Progenitor cell of endocrine pancreas (in vitro differentiated cells): ENCODE data around the gene TP63. TPM values are rescaled to one million over a fixed set of nuclear protein-coding genes. Genes with fewer than 3 reads are reported as not detected.

ENCODE experiments used
- DNase-seq: peaks from one replicate; pipeline ENCODE4 v3.0.0; 2021; ENCODE audit warnings: low spot score; ENCODE audit not compliant: unreplicated experiment
- H3K27ac Mint-ChIP-seq: 2 replicates; pipeline ENCODE4 v1.8.0; 2021; ENCODE audit warnings: mild to moderate bottlenecking, moderate library complexity, mixed read lengths
- H3K27me3 Mint-ChIP-seq: 2 replicates; pipeline ENCODE4 v1.8.0; 2021; ENCODE audit warnings: mixed read lengths
- H3K36me3 Mint-ChIP-seq: 2 replicates; pipeline ENCODE4 v1.8.0; 2022; ENCODE audit warnings: mixed read lengths; ENCODE audit not compliant: insufficient read depth
- H3K4me1 Mint-ChIP-seq: 2 replicates; pipeline ENCODE4 v1.8.0; 2021; ENCODE audit warnings: low read depth, mixed read lengths
- H3K4me3 Mint-ChIP-seq: 2 replicates; pipeline ENCODE4 v1.8.0; 2021; ENCODE audit warnings: low read depth, mild to moderate bottlenecking, moderate library complexity, mixed read lengths
- H3K9me3 Mint-ChIP-seq: 2 replicates; pipeline ENCODE4 v1.8.0; 2021; ENCODE audit warnings: low read depth, mixed read lengths
- CTCF ChIP-seq: fragments of 200-600 bp; sonication (generic); IDR thresholded peaks from one replicate; pipeline ENCODE4 v1.5.0; 2021; ENCODE audit warnings: antibody characterized with exemption, mild to moderate bottlenecking; ENCODE audit not compliant: unreplicated experiment
- total RNA-seq: library from RNA; stranded (reverse); gene quantifications from 2 replicates; pipeline ENCODE4 v1.2.1, GENCODE V29; 2021

TP63 gene
- total RNA-seq, 1 donor from 2014 or later: 0.72 TPM

- H3K27me3 Mint-ChIP-seq: peaks cover 48% of the 10 kb centered on the region
- no peaks in the 10 kb centered on the region for H3K9me3 Mint-ChIP-seq
- H3K36me3 Mint-ChIP-seq: no peaks in the 10 kb centered on the region
- H3K4me3 Mint-ChIP-seq: peak overlapping the region; percentile 27
- H3K4me1 Mint-ChIP-seq: peaks cover 12% of the 10 kb centered on the region
- no peak for TF ChIP-seq CTCF
- peak overlapping the region; percentile 72 for H3K27ac Mint-ChIP-seq
- no peak for DNase-seq
Measured at GRCh38 chr3:189806171-189806951, 175.2 kb downstream of the TP63 start.

GRCh38 chr3:189808246-189809007 lies 177.2 kb downstream of the TP63 start:
- H3K4me3 Mint-ChIP-seq: no peak overlapping the region

DNA sequence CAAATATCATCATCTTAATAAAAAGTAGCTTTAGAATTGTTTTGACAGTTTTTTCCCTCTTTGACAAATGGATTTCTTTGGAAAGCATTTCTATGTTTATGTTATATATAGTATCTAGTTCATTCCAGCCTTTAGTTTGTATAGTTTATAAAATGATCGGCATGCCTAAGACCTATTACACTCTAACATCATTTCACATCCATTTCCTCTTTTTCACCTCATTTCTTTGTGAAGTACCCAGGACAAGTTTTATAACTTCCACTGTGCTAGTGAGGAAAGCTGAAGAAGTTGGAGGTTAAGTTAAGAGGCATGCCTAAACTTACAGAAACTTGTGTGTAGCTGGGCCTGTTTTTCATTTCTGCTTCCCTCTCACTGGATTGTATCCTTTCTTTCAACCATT lies 178.4 kb downstream of the TP63 start:
- Mint-ChIP-seq H3K4me3 (no peak overlapping the region), H3K9me3 (no peaks in the 10 kb centered on the region), H3K36me3 (no peaks in the 10 kb centered on the region), H3K27me3 (peaks cover 59% of the 10 kb centered on the region), H3K4me1 (peaks cover 12% of the 10 kb centered on the region), H3K27ac (no peak overlapping the region)
- no peak for DNase-seq
- no peak for TF ChIP-seq CTCF

More at GRCh38 chr3:189808246-189809007, 177.2 kb downstream of the TP63 start:
- H3K4me1 Mint-ChIP-seq: peaks cover 12% of the 10 kb centered on the region
- no peaks in the 10 kb centered on the region for H3K9me3 Mint-ChIP-seq
- no peaks in the 10 kb centered on the region for H3K36me3 Mint-ChIP-seq
- no peak for DNase-seq
- H3K27me3 Mint-ChIP-seq: peaks cover 56% of the 10 kb centered on the region
- no peak for TF ChIP-seq CTCF
- no peak overlapping the region for H3K27ac Mint-ChIP-seq

GRCh38 chr3:189812806-189813465 lies 181.7 kb downstream of the TP63 start:
- Mint-ChIP-seq H3K4me3 (no peak overlapping the region), H3K36me3 (no peaks in the 10 kb centered on the region), H3K9me3 (no peaks in the 10 kb centered on the region), H3K4me1 (no peaks in the 10 kb centered on the region), H3K27me3 (peaks cover 60% of the 10 kb centered on the region), H3K27ac (no peak overlapping the region)
- TF ChIP-seq CTCF: no peak
- DNase-seq: no peak

DNA sequence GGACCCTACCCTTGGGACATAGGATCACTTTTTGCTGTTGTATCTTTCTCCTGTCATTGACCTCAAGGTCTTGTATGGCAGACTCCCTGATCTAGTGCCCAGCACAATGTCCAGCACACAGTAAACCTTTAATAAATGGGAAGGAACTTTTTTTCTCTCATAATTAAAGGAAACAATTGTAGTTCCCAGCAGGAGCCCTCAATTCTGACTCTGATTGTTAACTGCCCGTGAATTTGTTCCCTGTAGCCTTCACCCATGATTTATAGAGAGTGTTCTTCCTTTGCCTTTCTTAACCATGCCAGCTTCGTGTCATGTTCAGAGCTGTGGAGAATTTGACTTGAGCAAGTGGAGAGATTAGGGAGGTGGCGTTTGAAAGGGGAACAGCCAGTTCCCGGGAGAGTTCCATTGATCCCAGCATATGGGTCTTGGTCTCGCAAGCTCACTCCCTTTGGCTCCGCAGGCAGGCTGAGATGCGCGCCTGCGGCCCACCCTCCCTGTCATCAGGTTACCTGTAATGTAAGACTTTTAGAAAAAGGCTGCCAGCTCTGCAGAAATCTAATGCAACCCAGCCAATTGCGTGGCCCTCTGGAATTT lies 182.6 kb downstream of the TP63 start:
- no peak for DNase-seq
- no peaks in the 10 kb centered on the region for H3K4me1 Mint-ChIP-seq

More for the DNA sequence above, 182.6 kb downstream of the TP63 start:
- Mint-ChIP-seq H3K36me3 (no peaks in the 10 kb centered on the region), H3K27ac (no peak overlapping the region), H3K9me3 (no peaks in the 10 kb centered on the region), H3K4me3 (no peak overlapping the region), H3K27me3 (peaks cover 53% of the 10 kb centered on the region)
- TF ChIP-seq CTCF: no peak
